Measurements from ENCODE around the gene PTPRM. TPM values are rescaled to one million over a fixed set of nuclear protein-coding genes. Genes with fewer than 3 reads are reported as not detected.

Gene PTPRM
- total RNA-seq, 1 experiment from 2014 or later = not detected

DNA sequence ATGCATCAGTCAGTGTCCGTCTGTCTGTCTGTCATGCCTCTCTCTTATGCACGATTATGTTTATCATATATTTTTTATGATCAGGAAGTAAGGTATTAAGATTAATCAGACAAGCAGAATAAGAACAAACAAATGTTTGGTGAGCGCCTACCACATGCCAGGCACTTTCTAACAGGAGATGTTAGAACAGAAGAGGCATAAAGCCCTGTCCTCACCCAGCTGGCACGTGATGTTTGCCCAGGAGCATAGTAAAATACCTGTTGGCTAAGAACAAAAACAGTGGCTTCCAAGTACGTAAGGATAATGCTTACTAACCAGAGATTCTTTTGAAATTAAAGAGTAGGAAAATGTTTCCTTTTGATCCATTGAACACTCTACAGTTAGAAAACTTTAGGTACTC is 661.9 kb downstream of the PTPRM start:
- ChIA-PET POLR2A (ENCODE audit: low non-redundant PET) (no interaction called here), CTCF (no interaction called here)
- H3K27me3 ChIP-seq (replicated peaks; ENCODE audit: insufficient read depth, low read depth, low read length, poor library complexity) = no peaks in the 10 kb centered on the region
- DNase-seq (ENCODE audit: low spot score) = no peak
- H3K4me1 ChIP-seq (ENCODE audit: insufficient read depth, low read length, poor library complexity, severe bottlenecking) = no peaks in the 10 kb centered on the region
- TF ChIP-seq CTCF (conservative IDR thresholded peaks at IDR 0.05; ENCODE audit: low read depth, low read length) (no peak), EZH2 (IDR thresholded peaks at IDR 0.05; ENCODE audit: borderline replicate concordance, low read depth, low read length, poor library complexity, severe bottlenecking) (no peak)
- peaks cover 10% of the 10 kb centered on the region for H3K9me3 ChIP-seq (ENCODE audit: low read depth, low read length, poor library complexity, severe bottlenecking)
- intact Hi-C loops (cut with micrococcal nuclease; ENCODE audit: unreplicated experiment) = no loop called here
- H3K36me3 ChIP-seq (ENCODE audit: insufficient read depth, low read length, poor library complexity, severe bottlenecking) = no peaks in the 10 kb centered on the region
- no peak overlapping the region for H3K4me3 ChIP-seq (ENCODE audit: low read depth, low read length, poor library complexity, severe bottlenecking)
- no TSS peak for BruUV-seq (replicated peaks)
- no peak overlapping the region for H3K27ac ChIP-seq (ENCODE audit: low read depth, low read length, poor library complexity, severe bottlenecking)

DNA sequence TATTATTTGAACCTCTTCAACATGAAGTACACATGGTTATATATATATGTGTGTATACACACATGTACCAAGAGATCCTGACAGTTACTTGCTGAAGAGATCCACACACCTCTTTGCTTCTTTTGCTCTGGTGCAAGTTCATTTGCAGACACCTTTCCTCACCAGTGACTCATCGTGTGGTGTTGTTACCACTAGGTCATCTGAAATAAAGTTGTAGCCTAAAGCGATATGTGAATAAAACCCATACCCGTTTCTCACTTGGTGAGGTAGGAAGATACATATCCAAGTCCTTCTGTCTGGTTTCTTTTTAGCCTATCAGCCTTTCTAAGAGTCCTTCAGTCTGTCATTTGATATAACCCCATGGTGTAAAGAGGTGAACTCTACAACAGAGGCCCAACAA is 662.7 kb downstream of the PTPRM start:
- no peaks in the 10 kb centered on the region for H3K36me3 ChIP-seq (ENCODE audit: insufficient read depth, low read length, poor library complexity, severe bottlenecking)
- ChIA-PET CTCF (no interaction called here), POLR2A (ENCODE audit: low non-redundant PET) (no interaction called here)
- H3K27ac ChIP-seq (ENCODE audit: low read depth, low read length, poor library complexity, severe bottlenecking) = no peak overlapping the region
- TF ChIP-seq CTCF (conservative IDR thresholded peaks at IDR 0.05; ENCODE audit: low read depth, low read length) (no peak), EZH2 (IDR thresholded peaks at IDR 0.05; ENCODE audit: borderline replicate concordance, low read depth, low read length, poor library complexity, severe bottlenecking) (no peak)
- no TSS peak for BruUV-seq (replicated peaks)
- no peak overlapping the region for H3K4me3 ChIP-seq (ENCODE audit: low read depth, low read length, poor library complexity, severe bottlenecking)
- no peaks in the 10 kb centered on the region for H3K4me1 ChIP-seq (ENCODE audit: insufficient read depth, low read length, poor library complexity, severe bottlenecking)
- peaks cover 12% of the 10 kb centered on the region for H3K9me3 ChIP-seq (ENCODE audit: low read depth, low read length, poor library complexity, severe bottlenecking)
- H3K27me3 ChIP-seq (replicated peaks; ENCODE audit: insufficient read depth, low read depth, low read length, poor library complexity) = no peaks in the 10 kb centered on the region
- no peak for DNase-seq (ENCODE audit: low spot score)
- intact Hi-C loops (cut with micrococcal nuclease; ENCODE audit: unreplicated experiment) = no loop called here

- Histone ChIP-seq H3K27me3 (replicated peaks; ENCODE audit: insufficient read depth, low read depth, low read length, poor library complexity) (no peaks in the 10 kb centered on the region), H3K4me3 (ENCODE audit: low read depth, low read length, poor library complexity, severe bottlenecking) (no peak overlapping the region), H3K27ac (ENCODE audit: low read depth, low read length, poor library complexity, severe bottlenecking) (no peak overlapping the region), H3K36me3 (ENCODE audit: insufficient read depth, low read length, poor library complexity, severe bottlenecking) (no peaks in the 10 kb centered on the region), H3K9me3 (ENCODE audit: low read depth, low read length, poor library complexity, severe bottlenecking) (peaks cover 8% of the 10 kb centered on the region), H3K4me1 (ENCODE audit: insufficient read depth, low read length, poor library complexity, severe bottlenecking) (no peaks in the 10 kb centered on the region)
- intact Hi-C loops (cut with micrococcal nuclease; ENCODE audit: unreplicated experiment) = no loop called here
- ChIA-PET POLR2A (ENCODE audit: low non-redundant PET) (no interaction called here), CTCF (no interaction called here)
- no peak for DNase-seq (ENCODE audit: low spot score)
- TF ChIP-seq CTCF (conservative IDR thresholded peaks at IDR 0.05; ENCODE audit: low read depth, low read length) (no peak), EZH2 (IDR thresholded peaks at IDR 0.05; ENCODE audit: borderline replicate concordance, low read depth, low read length, poor library complexity, severe bottlenecking) (no peak)
- BruUV-seq (replicated peaks) = no TSS peak
These were observed 664.2 kb downstream of the PTPRM start for GRCh38 chr18:8231316-8231715.
